ENCODE results near the gene TAS1R2.

DNA sequence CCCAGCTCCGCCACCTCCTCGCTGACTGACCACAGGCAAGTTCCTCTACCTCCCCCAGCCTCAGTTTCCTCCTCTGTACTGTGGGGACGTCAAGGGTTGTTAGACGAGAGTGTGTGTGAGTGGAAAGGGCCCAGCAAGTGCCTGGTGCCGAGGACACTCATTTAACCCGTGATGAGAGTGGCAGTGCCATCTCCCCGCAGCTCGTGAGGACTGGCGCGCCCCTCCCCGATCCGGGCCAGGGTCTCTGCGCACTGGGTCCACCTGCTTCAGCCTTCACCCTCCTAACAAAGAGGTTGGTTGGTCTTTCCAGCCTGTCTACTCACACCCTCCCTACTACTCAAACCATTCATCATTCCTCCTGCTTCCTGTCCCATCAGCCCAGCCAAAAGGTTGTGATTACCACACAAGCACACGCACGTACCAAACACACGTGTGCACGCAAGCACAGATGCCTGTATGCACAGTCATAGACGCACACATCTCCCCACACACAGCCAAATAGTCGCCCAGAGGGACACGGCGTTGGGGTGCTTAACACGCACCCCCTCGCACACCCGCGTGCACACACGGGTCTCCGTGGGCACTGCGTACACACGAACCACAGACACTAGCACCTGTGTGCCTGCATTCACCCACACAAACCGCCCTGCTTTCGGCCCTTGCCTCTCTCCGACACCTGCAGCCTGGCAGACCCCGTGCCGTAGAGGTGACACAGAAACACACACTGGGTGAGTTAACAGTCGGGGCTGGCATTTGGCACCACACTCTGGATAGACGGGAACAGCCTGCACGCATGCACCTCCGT is 39.3 kb downstream of the TAS1R2 start:
- TF ChIP-seq POLR2A (IDR thresholded peaks at IDR 0.05) = no peak
- TF ChIP-seq, protein P1, sequence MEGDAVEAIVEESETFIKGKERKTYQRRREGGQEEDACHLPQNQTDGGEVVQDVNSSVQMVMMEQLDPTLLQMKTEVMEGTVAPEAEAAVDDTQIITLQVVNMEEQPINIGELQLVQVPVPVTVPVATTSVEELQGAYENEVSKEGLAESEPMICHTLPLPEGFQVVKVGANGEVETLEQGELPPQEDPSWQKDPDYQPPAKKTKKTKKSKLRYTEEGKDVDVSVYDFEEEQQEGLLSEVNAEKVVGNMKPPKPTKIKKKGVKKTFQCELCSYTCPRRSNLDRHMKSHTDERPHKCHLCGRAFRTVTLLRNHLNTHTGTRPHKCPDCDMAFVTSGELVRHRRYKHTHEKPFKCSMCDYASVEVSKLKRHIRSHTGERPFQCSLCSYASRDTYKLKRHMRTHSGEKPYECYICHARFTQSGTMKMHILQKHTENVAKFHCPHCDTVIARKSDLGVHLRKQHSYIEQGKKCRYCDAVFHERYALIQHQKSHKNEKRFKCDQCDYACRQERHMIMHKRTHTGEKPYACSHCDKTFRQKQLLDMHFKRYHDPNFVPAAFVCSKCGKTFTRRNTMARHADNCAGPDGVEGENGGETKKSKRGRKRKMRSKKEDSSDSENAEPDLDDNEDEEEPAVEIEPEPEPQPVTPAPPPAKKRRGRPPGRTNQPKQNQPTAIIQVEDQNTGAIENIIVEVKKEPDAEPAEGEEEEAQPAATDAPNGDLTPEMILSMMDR (IDR thresholded peaks at IDR 0.05) = no peak
